HG02571 (cell line): ENCODE results near the gene IRF5.
"Not testable (repeated sequence)": the region's sequence is repeated elsewhere in the genome, so short reads cannot be mapped to it uniquely, and the experiment has no call there.

ENCODE experiments used
- ATAC-seq: cut with Tn5 transposase; IDR thresholded peaks from one replicate; pipeline ENCODE4 v1.9.1; 2021; ENCODE audit warnings: mild to moderate bottlenecking, moderate library complexity; ENCODE audit not compliant: unreplicated experiment

The IRF5 gene

GRCh38 chr7:128906001-128906765 lies 31.5 kb upstream of the IRF5 start:
- ATAC-seq = no peak

DNA sequence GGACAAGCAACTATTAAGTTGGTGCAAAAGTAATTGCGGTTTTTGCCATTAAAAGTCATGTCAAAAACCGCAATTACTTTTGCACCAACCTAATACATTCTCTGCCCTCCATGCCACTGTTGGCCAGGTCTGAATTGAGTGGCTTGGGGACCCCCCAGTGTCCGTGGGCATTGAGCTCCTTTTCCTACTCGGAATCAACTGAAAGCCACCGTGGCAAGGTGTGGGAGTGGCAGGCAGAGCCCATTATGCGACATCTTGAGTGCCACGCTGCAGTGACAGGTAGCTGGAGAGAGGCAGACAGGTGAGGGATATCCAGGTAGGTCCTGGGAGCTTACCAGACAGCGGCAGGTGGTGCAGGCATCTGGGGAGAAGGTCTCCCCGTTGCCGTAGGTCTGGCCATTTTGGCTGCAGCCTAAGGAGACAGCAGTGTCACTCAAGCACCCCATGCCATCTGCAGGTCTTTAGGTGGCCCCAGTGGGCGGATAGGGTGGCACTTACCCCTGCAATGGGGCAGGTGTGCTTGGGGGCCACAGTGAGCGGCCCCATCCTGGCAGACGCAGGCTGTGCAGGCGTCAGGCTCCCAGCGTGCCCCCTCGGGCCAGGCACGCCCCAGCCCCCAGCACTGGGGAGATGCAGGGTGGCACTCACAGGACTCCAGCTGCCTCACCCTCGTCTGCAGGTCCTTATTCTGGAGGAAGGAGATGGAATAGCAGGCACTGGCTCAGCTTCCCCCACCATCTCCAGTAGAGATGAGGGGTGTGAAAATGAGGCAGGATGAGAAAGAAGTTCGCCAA lies 30.8 kb upstream of the IRF5 start:
- ATAC-seq = no peak

- no peak for ATAC-seq
Measured at GRCh38 chr7:128908750-128909624, 28.7 kb upstream of the IRF5 start.

- no peak for ATAC-seq
Measured at GRCh38 chr7:128909625-128910568, 27.8 kb upstream of the IRF5 start.

- no peak for ATAC-seq
Measured at GRCh38 chr7:128910569-128910945, 27.2 kb upstream of the IRF5 start, which contains the start of gene KCP. Gene KCP, minus strand, starts transcription at chr7:128910709. Its CDS starts 33 bp downstream, at chr7:128910676.

DNA sequence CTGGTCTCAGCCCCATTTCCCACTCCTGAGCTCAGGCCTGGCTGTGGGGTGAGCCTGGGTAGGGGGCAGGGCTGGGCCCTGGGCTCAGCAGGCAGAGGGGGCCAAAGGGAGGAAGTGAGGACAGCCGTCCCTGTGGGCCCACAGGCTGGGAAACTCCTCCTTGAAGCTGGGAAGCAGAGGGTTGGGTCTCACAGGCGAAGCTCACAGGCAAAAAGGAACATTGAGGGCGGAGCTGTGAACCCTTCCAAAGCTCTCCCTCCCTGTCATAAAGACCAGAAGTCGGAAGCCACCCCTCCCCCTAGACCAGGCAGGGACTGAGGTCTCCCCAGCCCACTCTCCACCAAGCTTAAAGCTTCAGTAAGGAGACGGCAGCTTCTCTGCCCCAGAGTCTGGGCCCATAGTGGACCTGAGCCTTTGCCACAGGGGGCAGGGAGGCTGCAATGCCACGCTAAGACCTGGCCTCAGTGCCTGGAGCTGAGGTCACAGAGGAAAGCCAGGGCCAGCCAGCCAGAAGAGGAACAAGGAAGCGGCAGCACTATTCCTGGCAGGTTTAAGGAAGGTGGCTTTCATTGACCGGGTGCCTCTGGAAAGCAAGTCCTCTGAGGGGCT lies 26.2 kb upstream of the IRF5 start:
- ATAC-seq = no peak

- no peak for ATAC-seq
Measured at GRCh38 chr7:128912281-128912680, 25.4 kb upstream of the IRF5 start.

- not testable (repeated sequence) for ATAC-seq
Measured at GRCh38 chr7:128912709-128913495, 24.8 kb upstream of the IRF5 start.

GRCh38 chr7:128913870-128914565 lies 23.7 kb upstream of the IRF5 start:
- no peak for ATAC-seq

DNA sequence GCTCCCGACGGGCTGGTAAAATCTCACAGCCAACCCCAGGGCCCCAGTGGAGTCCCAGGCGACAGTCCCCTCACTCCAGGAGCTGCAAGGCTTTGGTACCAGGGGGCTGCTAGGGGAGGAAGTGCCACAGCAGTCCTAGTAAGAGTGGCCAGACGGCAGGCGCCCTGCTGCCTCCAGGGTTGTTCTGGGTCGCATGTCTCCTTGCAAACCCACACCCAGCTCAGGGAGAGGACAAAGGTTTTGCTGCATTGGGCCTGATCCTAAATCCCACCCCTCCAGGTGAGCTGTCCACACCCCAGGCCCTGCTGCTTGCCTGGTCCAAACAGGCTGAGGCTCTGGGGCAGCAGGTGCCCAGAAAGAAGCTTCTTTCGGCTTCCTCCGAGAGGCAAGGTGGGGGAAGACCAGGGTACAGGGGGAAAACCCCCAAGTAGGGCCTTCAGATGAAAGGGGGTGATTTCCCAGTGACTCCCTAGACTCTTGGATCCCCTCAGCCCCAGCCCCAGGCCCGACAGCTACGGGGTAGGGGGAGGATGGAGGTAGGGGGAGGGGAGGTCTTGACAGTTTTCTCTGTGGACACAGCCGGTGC lies 23.1 kb upstream of the IRF5 start:
- peak; percentile 57 for ATAC-seq

DNA sequence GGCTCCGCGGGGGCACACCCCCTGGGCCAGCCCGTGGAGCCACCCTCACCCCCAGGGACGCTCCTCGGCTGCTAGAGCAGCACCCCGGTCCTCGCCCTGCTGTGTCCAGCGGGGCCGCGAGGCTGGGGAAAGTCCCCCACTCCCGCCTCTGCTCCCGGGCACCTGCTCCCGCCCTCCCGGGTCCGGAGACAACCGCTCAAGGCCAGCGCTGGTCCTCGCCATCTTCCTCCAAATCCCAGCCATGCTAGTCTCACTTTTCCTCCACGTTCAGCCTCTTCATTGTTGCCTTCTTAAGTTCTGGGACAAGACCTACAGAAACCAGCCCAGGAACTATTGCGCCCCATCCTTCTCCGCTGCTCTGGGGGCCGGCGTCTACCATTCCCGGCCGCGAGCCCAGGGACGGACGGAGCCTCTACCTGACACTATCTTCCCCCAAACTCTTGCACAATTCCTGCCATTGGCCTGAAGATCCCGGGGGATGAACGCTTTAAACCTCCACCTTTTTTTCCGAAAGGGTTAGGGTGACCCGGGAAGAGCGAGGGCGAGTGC lies 22.4 kb upstream of the IRF5 start:
- peak; percentile 14 for ATAC-seq

- no peak for ATAC-seq
Measured at GRCh38 chr7:128915841-128916642, 21.7 kb upstream of the IRF5 start.

- no peak for ATAC-seq
Measured at GRCh38 chr7:128916643-128916915, 21.1 kb upstream of the IRF5 start.

GRCh38 chr7:128917122-128917521 lies 20.6 kb upstream of the IRF5 start:
- no peak for ATAC-seq

GRCh38 chr7:128918016-128918665 lies 19.6 kb upstream of the IRF5 start:
- no peak for ATAC-seq

DNA sequence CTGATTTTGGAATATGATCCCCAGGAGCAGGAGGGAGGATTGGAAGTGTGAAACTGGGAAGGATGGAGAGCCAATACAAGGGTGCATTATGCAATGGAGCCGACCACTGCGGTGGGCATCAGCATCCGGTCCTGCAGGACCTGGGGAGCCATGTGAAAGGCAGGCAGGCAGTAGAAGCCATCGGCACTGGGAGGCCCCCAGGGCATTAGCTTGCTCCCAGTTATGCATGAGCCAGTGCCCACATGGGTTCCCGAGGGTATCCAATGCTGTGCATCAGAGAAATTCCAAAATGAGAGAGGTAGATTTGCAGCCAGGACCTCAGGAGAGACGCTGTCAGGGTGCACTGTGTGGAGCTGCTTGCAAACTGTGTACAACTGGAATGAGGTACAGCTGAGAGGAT lies 18.5 kb upstream of the IRF5 start:
- no peak for ATAC-seq
